Measurements from ENCODE around the gene NBR1. TPM values are rescaled to one million over a fixed set of nuclear protein-coding genes. Genes with fewer than 3 reads are reported as not detected.
"Not testable (repeated sequence)": the region's sequence is repeated elsewhere in the genome, so short reads cannot be mapped to it uniquely, and the experiment has no call there.

NBR1 gene
- total RNA-seq, 2 donors from 2014 or later, result 92.1 to 101 TPM

- H3K27ac ChIP-seq, result no peak overlapping the region
- no peaks in the 10 kb centered on the region for H3K27me3 ChIP-seq (replicated peaks; ENCODE audit: insufficient read depth)
- peaks cover 95% of the 10 kb centered on the region for H3K36me3 ChIP-seq
- no peaks in the 10 kb centered on the region for H3K4me1 ChIP-seq (ENCODE audit: control insufficient read depth in 1 of 2, low read depth in 2 of 2)
- no peak for TF ChIP-seq CTCF (IDR thresholded peaks at IDR 0.05)
- H3K4me3 ChIP-seq, result no peak overlapping the region
- H3K9me3 ChIP-seq, result no peaks in the 10 kb centered on the region
- ATAC-seq (ENCODE audit: insufficient number of reproducible peaks, low FRiP score, low read depth), result no peak
- DNase-seq (ENCODE audit: low spot score), result no peak
Measured at GRCh38 chr17:43193251-43193650, 22.2 kb downstream of the NBR1 start.

GRCh38 chr17:43199633-43200032 is 28.6 kb downstream of the NBR1 start:
- Histone ChIP-seq H3K27ac (no peak overlapping the region), H3K4me3 (no peak overlapping the region), H3K27me3 (replicated peaks; ENCODE audit: insufficient read depth) (no peaks in the 10 kb centered on the region), H3K4me1 (ENCODE audit: control insufficient read depth in 1 of 2, low read depth in 2 of 2) (no peaks in the 10 kb centered on the region), H3K36me3 (peaks cover 89% of the 10 kb centered on the region), H3K9me3 (no peaks in the 10 kb centered on the region)
- ATAC-seq (ENCODE audit: insufficient number of reproducible peaks, low FRiP score, low read depth), result no peak
- no peak for TF ChIP-seq CTCF (IDR thresholded peaks at IDR 0.05)
- no peak for DNase-seq (ENCODE audit: low spot score)

GRCh38 chr17:43200127-43200526 is 29.1 kb downstream of the NBR1 start:
- Histone ChIP-seq H3K27ac (no peak overlapping the region), H3K27me3 (replicated peaks; ENCODE audit: insufficient read depth) (no peaks in the 10 kb centered on the region), H3K4me3 (no peak overlapping the region), H3K36me3 (peaks cover 87% of the 10 kb centered on the region), H3K9me3 (no peaks in the 10 kb centered on the region), H3K4me1 (ENCODE audit: control insufficient read depth in 1 of 2, low read depth in 2 of 2) (no peaks in the 10 kb centered on the region)
- ATAC-seq (ENCODE audit: insufficient number of reproducible peaks, low FRiP score, low read depth), result no peak
- no peak for DNase-seq (ENCODE audit: low spot score)
- no peak for TF ChIP-seq CTCF (IDR thresholded peaks at IDR 0.05)

GRCh38 chr17:43203013-43203412 is 32.0 kb downstream of the NBR1 start:
- H3K4me3 ChIP-seq; H3K9me3 ChIP-seq; H3K27me3 ChIP-seq (replicated peaks; ENCODE audit: insufficient read depth); H3K4me1 ChIP-seq (ENCODE audit: control insufficient read depth in 1 of 2, low read depth in 2 of 2); DNase-seq (ENCODE audit: low spot score); H3K27ac ChIP-seq; ATAC-seq (ENCODE audit: insufficient number of reproducible peaks, low FRiP score, low read depth): not testable (repeated sequence)
- H3K36me3 ChIP-seq, result peaks cover 75% of the 10 kb centered on the region

- H3K4me3 ChIP-seq, result no peak overlapping the region
- TF ChIP-seq CTCF (IDR thresholded peaks at IDR 0.05), result no peak
- peaks cover 0 to 21% of the 10 kb centered on the region in 2 donors for H3K4me1 ChIP-seq (ENCODE audit: control insufficient read depth in 1 of 2, low read depth in 2 of 2)
- H3K27ac ChIP-seq, result peak overlapping the region in 1 of 2 donors; percentile 77
- ATAC-seq (ENCODE audit: insufficient number of reproducible peaks, low FRiP score, low read depth), result no peak
- no peaks in the 10 kb centered on the region for H3K27me3 ChIP-seq (replicated peaks; ENCODE audit: insufficient read depth)
- no peak for DNase-seq (ENCODE audit: low spot score)
- H3K9me3 ChIP-seq, result no peaks in the 10 kb centered on the region
- H3K36me3 ChIP-seq, result peaks cover 28% of the 10 kb centered on the region
Measured at GRCh38 chr17:43210576-43210975, 39.6 kb downstream of the NBR1 start.

GRCh38 chr17:43211123-43211479 is 40.1 kb downstream of the NBR1 start:
- no peak for ATAC-seq (ENCODE audit: insufficient number of reproducible peaks, low FRiP score, low read depth)
- DNase-seq (ENCODE audit: low spot score), result no peak
- Histone ChIP-seq H3K4me3 (peak overlapping the region; percentile 72), H3K27ac (peak overlapping the region; percentile 66 to 77), H3K27me3 (replicated peaks; ENCODE audit: insufficient read depth) (no peaks in the 10 kb centered on the region), H3K4me1 (ENCODE audit: control insufficient read depth in 1 of 2, low read depth in 2 of 2) (peaks cover 0 to 21% of the 10 kb centered on the region in 2 donors), H3K36me3 (peaks cover 32% of the 10 kb centered on the region), H3K9me3 (no peaks in the 10 kb centered on the region)
- TF ChIP-seq CTCF (IDR thresholded peaks at IDR 0.05), result no peak

Measured in thoracic aorta (tissue), 2 donors.